Activated naive CD8-positive, alpha-beta T cell treated with anti-CD3 and anti-CD28 coated beads, Interleukin-2, amount 50 U/mL, for 24 hours (primary cell): ENCODE data around the gene PDE4D.
A peak's percentile ranks its signal among the peaks of the same experiment; 100 is the strongest.
"Not testable (repeated sequence)": the region's sequence is repeated elsewhere in the genome, so short reads cannot be mapped to it uniquely, and the experiment has no call there.

Source experiments
- ATAC-seq: fragments of 150-1000 bp; cut with Tn5 transposase; one replicate; pipeline ENCODE4 v1.10.0; 2021
- DNase-seq: peaks from one replicate; pipeline ENCODE4 v3.0.0; 2021
- H3K27ac Mint-ChIP-seq: one replicate; pipeline ENCODE4 v1.8.0; 2021; ENCODE audit warnings: mild to moderate bottlenecking, mixed read lengths
- H3K27me3 Mint-ChIP-seq: one replicate; pipeline ENCODE4 v1.8.0; 2021; ENCODE audit warnings: mixed read lengths
- H3K36me3 Mint-ChIP-seq: one replicate; pipeline ENCODE4 v1.8.0; 2021; ENCODE audit warnings: low read depth, mixed read lengths
- H3K4me1 Mint-ChIP-seq: one replicate; pipeline ENCODE4 v1.8.0; 2021; ENCODE audit warnings: mixed read lengths
- H3K4me3 Mint-ChIP-seq: one replicate; pipeline ENCODE4 v1.8.0; 2021; ENCODE audit warnings: mild to moderate bottlenecking, moderate library complexity, mixed read lengths
- H3K9me3 Mint-ChIP-seq: one replicate; pipeline ENCODE4 v1.8.0; 2021; ENCODE audit warnings: mixed read lengths

PDE4D gene

GRCh38 chr5:58998544-58998943 is 895.0 kb downstream of the PDE4D start:
- Mint-ChIP-seq H3K27ac (no peak overlapping the region), H3K27me3 (no peaks in the 10 kb centered on the region), H3K4me3 (no peak overlapping the region), H3K4me1 (peaks cover 35% of the 10 kb centered on the region), H3K36me3 (peaks cover 12% of the 10 kb centered on the region), H3K9me3 (no peaks in the 10 kb centered on the region)
- DNase-seq (no peak), ATAC-seq (no peak)

GRCh38 chr5:58995779-58996178 is 897.7 kb downstream of the PDE4D start:
- DNase-seq, H3K27me3 Mint-ChIP-seq, ATAC-seq, H3K9me3 Mint-ChIP-seq, H3K4me3 Mint-ChIP-seq: not testable (repeated sequence)
- H3K36me3 Mint-ChIP-seq = peaks cover 15% of the 10 kb centered on the region
- peak overlapping the region; percentile 46 for H3K27ac Mint-ChIP-seq
- peaks cover 14% of the 10 kb centered on the region for H3K4me1 Mint-ChIP-seq

GRCh38 chr5:58993461-58993860 is 900.1 kb downstream of the PDE4D start:
- DNase-seq (no peak), ATAC-seq (no peak)
- Mint-ChIP-seq H3K4me1 (peaks cover 7% of the 10 kb centered on the region), H3K27ac (no peak overlapping the region), H3K27me3 (no peaks in the 10 kb centered on the region), H3K36me3 (peaks cover 30% of the 10 kb centered on the region), H3K4me3 (no peak overlapping the region), H3K9me3 (no peaks in the 10 kb centered on the region)

GRCh38 chr5:58988938-58989337 is 904.6 kb downstream of the PDE4D start:
- ATAC-seq (no peak), DNase-seq (no peak)
- H3K27ac Mint-ChIP-seq = no peak overlapping the region
- H3K9me3 Mint-ChIP-seq = no peaks in the 10 kb centered on the region
- peaks cover 3% of the 10 kb centered on the region for H3K4me1 Mint-ChIP-seq
- peaks cover 52% of the 10 kb centered on the region for H3K36me3 Mint-ChIP-seq
- H3K27me3 Mint-ChIP-seq = no peaks in the 10 kb centered on the region
- no peak overlapping the region for H3K4me3 Mint-ChIP-seq

GRCh38 chr5:58987193-58987592 is 906.3 kb downstream of the PDE4D start:
- Mint-ChIP-seq H3K4me3 (no peak overlapping the region), H3K9me3 (no peaks in the 10 kb centered on the region), H3K36me3 (peaks cover 54% of the 10 kb centered on the region), H3K27me3 (no peaks in the 10 kb centered on the region), H3K4me1 (no peaks in the 10 kb centered on the region), H3K27ac (no peak overlapping the region)
- DNase-seq (no peak), ATAC-seq (no peak)

- no peaks in the 10 kb centered on the region for H3K9me3 Mint-ChIP-seq
- H3K27me3 Mint-ChIP-seq = no peaks in the 10 kb centered on the region
- peaks cover 55% of the 10 kb centered on the region for H3K36me3 Mint-ChIP-seq
- H3K4me1 Mint-ChIP-seq = no peaks in the 10 kb centered on the region
- ATAC-seq (no peak), DNase-seq (no peak)
- no peak overlapping the region for H3K27ac Mint-ChIP-seq
- no peak overlapping the region for H3K4me3 Mint-ChIP-seq
These were observed 907.2 kb downstream of the PDE4D start for GRCh38 chr5:58986281-58986680.

GRCh38 chr5:58985759-58986158 is 907.8 kb downstream of the PDE4D start:
- H3K4me1 Mint-ChIP-seq = no peaks in the 10 kb centered on the region
- no peak for DNase-seq
- H3K4me3 Mint-ChIP-seq = no peak overlapping the region
- H3K27ac Mint-ChIP-seq = no peak overlapping the region
- H3K36me3 Mint-ChIP-seq = peaks cover 55% of the 10 kb centered on the region
- ATAC-seq = no peak
- H3K9me3 Mint-ChIP-seq = no peaks in the 10 kb centered on the region
- H3K27me3 Mint-ChIP-seq = no peaks in the 10 kb centered on the region

GRCh38 chr5:58985311-58985710 is 908.2 kb downstream of the PDE4D start:
- ATAC-seq (no peak), DNase-seq (no peak)
- no peak overlapping the region for H3K27ac Mint-ChIP-seq
- H3K4me1 Mint-ChIP-seq = no peaks in the 10 kb centered on the region
- H3K27me3 Mint-ChIP-seq = no peaks in the 10 kb centered on the region
- H3K9me3 Mint-ChIP-seq = no peaks in the 10 kb centered on the region
- H3K36me3 Mint-ChIP-seq = peaks cover 53% of the 10 kb centered on the region
- no peak overlapping the region for H3K4me3 Mint-ChIP-seq

- H3K27ac Mint-ChIP-seq = no peak overlapping the region
These were observed 909.7 kb downstream of the PDE4D start for GRCh38 chr5:58983526-58984452.

GRCh38 chr5:58980890-58981289 is 912.6 kb downstream of the PDE4D start:
- no peaks in the 10 kb centered on the region for H3K9me3 Mint-ChIP-seq
- H3K4me1 Mint-ChIP-seq = no peaks in the 10 kb centered on the region
- no peak overlapping the region for H3K4me3 Mint-ChIP-seq
- DNase-seq (no peak), ATAC-seq (no peak)
- peaks cover 44% of the 10 kb centered on the region for H3K36me3 Mint-ChIP-seq
- no peaks in the 10 kb centered on the region for H3K27me3 Mint-ChIP-seq
- H3K27ac Mint-ChIP-seq = peak overlapping the region; percentile 6

More at GRCh38 chr5:58983526-58984452, 909.7 kb downstream of the PDE4D start:
- Mint-ChIP-seq H3K27me3 (no peaks in the 10 kb centered on the region), H3K36me3 (peaks cover 44% of the 10 kb centered on the region), H3K9me3 (no peaks in the 10 kb centered on the region), H3K4me3 (no peak overlapping the region), H3K4me1 (no peaks in the 10 kb centered on the region)
- ATAC-seq (no peak), DNase-seq (no peak)

- ATAC-seq (no peak), DNase-seq (no peak)
- H3K36me3 Mint-ChIP-seq = peaks cover 48% of the 10 kb centered on the region
- H3K4me3 Mint-ChIP-seq = no peak overlapping the region
- no peak overlapping the region for H3K27ac Mint-ChIP-seq
- H3K27me3 Mint-ChIP-seq = no peaks in the 10 kb centered on the region
- H3K4me1 Mint-ChIP-seq = no peaks in the 10 kb centered on the region
- no peaks in the 10 kb centered on the region for H3K9me3 Mint-ChIP-seq
These were observed 914.4 kb downstream of the PDE4D start for GRCh38 chr5:58979090-58979489.

- Mint-ChIP-seq H3K36me3 (peaks cover 39% of the 10 kb centered on the region), H3K4me1 (peaks cover 8% of the 10 kb centered on the region), H3K4me3 (no peak overlapping the region), H3K27me3 (no peaks in the 10 kb centered on the region), H3K27ac (peak overlapping the region; percentile 3), H3K9me3 (no peaks in the 10 kb centered on the region)
- DNase-seq = no peak
- ATAC-seq = no peak
These were observed 918.9 kb downstream of the PDE4D start for GRCh38 chr5:58974601-58975000.

GRCh38 chr5:58974083-58974482 is 919.4 kb downstream of the PDE4D start:
- no peak for DNase-seq
- H3K4me3 Mint-ChIP-seq = no peak overlapping the region
- ATAC-seq = no peak
- peaks cover 11% of the 10 kb centered on the region for H3K4me1 Mint-ChIP-seq
- no peaks in the 10 kb centered on the region for H3K27me3 Mint-ChIP-seq
- H3K27ac Mint-ChIP-seq = no peak overlapping the region
- peaks cover 37% of the 10 kb centered on the region for H3K36me3 Mint-ChIP-seq
- no peaks in the 10 kb centered on the region for H3K9me3 Mint-ChIP-seq

- no peak for DNase-seq
- Mint-ChIP-seq H3K4me3 (no peak overlapping the region), H3K9me3 (no peaks in the 10 kb centered on the region), H3K27me3 (no peaks in the 10 kb centered on the region), H3K4me1 (peaks cover 11% of the 10 kb centered on the region), H3K27ac (no peak overlapping the region), H3K36me3 (peaks cover 30% of the 10 kb centered on the region)
- ATAC-seq = peak; percentile 75
These were observed 921.2 kb downstream of the PDE4D start for GRCh38 chr5:58972301-58972700.

GRCh38 chr5:58970766-58971165 is 922.8 kb downstream of the PDE4D start:
- Mint-ChIP-seq H3K36me3 (peaks cover 18% of the 10 kb centered on the region), H3K4me3 (no peak overlapping the region), H3K27ac (no peak overlapping the region), H3K4me1 (peaks cover 11% of the 10 kb centered on the region), H3K27me3 (no peaks in the 10 kb centered on the region), H3K9me3 (no peaks in the 10 kb centered on the region)
- DNase-seq (no peak), ATAC-seq (no peak)
